HFFc6 (cell line): Measurements from ENCODE around the gene NEU2. TPM values are rescaled to one million over a fixed set of nuclear protein-coding genes. Genes with fewer than 3 reads are reported as not detected.
A peak's percentile ranks its signal among the peaks of the same experiment; 100 is the strongest.

Experiments
- DNase-seq: peaks from one replicate; pipeline ENCODE4 v3.0.0-alpha.2; 2018
- H3K27ac Mint-ChIP-seq: 2 replicates; pipeline ENCODE4 v1.8.0; 2020; ENCODE audit warnings: mild to moderate bottlenecking, mixed read lengths
- H3K27me3 Mint-ChIP-seq: 2 replicates; pipeline ENCODE4 v1.8.0; 2021; ENCODE audit warnings: mild to moderate bottlenecking, moderate library complexity, mixed read lengths; ENCODE audit not compliant: insufficient read depth
- H3K36me3 Mint-ChIP-seq: 2 replicates; pipeline ENCODE4 v1.8.0; 2021; ENCODE audit warnings: low read depth, mixed read lengths
- H3K4me1 Mint-ChIP-seq: 2 replicates; pipeline ENCODE4 v1.8.0; 2020; ENCODE audit warnings: low read depth, mixed read lengths
- H3K4me3 Mint-ChIP-seq: 2 replicates; pipeline ENCODE4 v1.8.0; 2020; ENCODE audit warnings: mild to moderate bottlenecking, moderate library complexity, mixed read lengths
- H3K9me3 Mint-ChIP-seq: 2 replicates; pipeline ENCODE4 v1.8.0; 2020; ENCODE audit warnings: mild to moderate bottlenecking, mixed read lengths
- CTCF ChIP-seq: fragments of 200-600 bp; sonication (generic); IDR thresholded peaks from 2 replicates; pipeline ENCODE4 v1.5.0; 2021; ENCODE audit warnings: antibody characterized with exemption, mild to moderate bottlenecking
- long read RNA-seq: library from polyadenylated mRNA; unstranded; transcript quantifications from one replicate; pipeline ENCODE4 v2.0.0, GENCODE V29; 2019
- total RNA-seq, 6 experiments: library from RNA; stranded (reverse); fragmentation: NEBNext Ultra II Directional; extraction: Animal tissue kit (Norgen Biotek cat#: 25700); gene quantifications; 2 replicates in 1 of 6; 3 replicates in 5 of 6; pipeline ENCODE4 v1.2.3, GENCODE V29; 2021

NEU2 gene
- not detected for total RNA-seq
- long read RNA-seq = 0 reads

- no peak for DNase-seq
- no peak within 1 kb of the TSS for H3K27ac Mint-ChIP-seq
- peaks cover 10% of the 10 kb centered on the region for H3K9me3 Mint-ChIP-seq
- peaks cover under 1% of the 10 kb centered on the region; the same call in 1 of the 2 replicates for H3K36me3 Mint-ChIP-seq
- TF ChIP-seq CTCF = no peak
- H3K4me3 Mint-ChIP-seq = no peak within 1 kb of the TSS
- H3K27me3 Mint-ChIP-seq = peaks cover 3% of the 10 kb centered on the region
- peaks cover 43% of the 10 kb centered on the region for H3K4me1 Mint-ChIP-seq
Observed at GRCh38 chr2:233032551-233033320, at the start of gene NEU2. TSS of gene NEU2 (plus strand) at chr2:233032672. CDS start at chr2:233032672, 0 bp downstream.

GRCh38 chr2:232982926-232983668 is 49.4 kb upstream of the NEU2 start:
- Mint-ChIP-seq H3K4me1 (peaks cover 28% of the 10 kb centered on the region), H3K27me3 (peaks cover 14% of the 10 kb centered on the region), H3K4me3 (no peak overlapping the region), H3K27ac (no peak overlapping the region), H3K36me3 (peaks cover 6% of the 10 kb centered on the region; the same call in 1 of the 2 replicates), H3K9me3 (peaks cover 5% of the 10 kb centered on the region)
- TF ChIP-seq CTCF = peak; percentile 8; the same call in 1 of the 2 replicates
- no peak for DNase-seq

- no peak for TF ChIP-seq CTCF
- no peak for DNase-seq
- H3K9me3 Mint-ChIP-seq = peaks cover 5% of the 10 kb centered on the region
- H3K36me3 Mint-ChIP-seq = peaks cover 6% of the 10 kb centered on the region; the same call in 1 of the 2 replicates
- peaks cover 14% of the 10 kb centered on the region for H3K27me3 Mint-ChIP-seq
- H3K4me3 Mint-ChIP-seq = no peak overlapping the region
- H3K27ac Mint-ChIP-seq = no peak overlapping the region
- peaks cover 34% of the 10 kb centered on the region for H3K4me1 Mint-ChIP-seq
Observed at GRCh38 chr2:232983669-232984140, 48.8 kb upstream of the NEU2 start.

GRCh38 chr2:232984451-232985207 is 47.8 kb upstream of the NEU2 start:
- Mint-ChIP-seq H3K9me3 (peaks cover 5% of the 10 kb centered on the region), H3K4me3 (no peak overlapping the region), H3K4me1 (peaks cover 36% of the 10 kb centered on the region), H3K36me3 (peaks cover 6% of the 10 kb centered on the region; the same call in 1 of the 2 replicates), H3K27me3 (peaks cover 14% of the 10 kb centered on the region), H3K27ac (no peak overlapping the region)
- DNase-seq = no peak
- TF ChIP-seq CTCF = no peak

GRCh38 chr2:232986155-232986554 is 46.3 kb upstream of the NEU2 start:
- no peak overlapping the region for H3K4me3 Mint-ChIP-seq
- no peak for DNase-seq
- peaks cover 25% of the 10 kb centered on the region for H3K4me1 Mint-ChIP-seq
- no peak for TF ChIP-seq CTCF
- peaks cover 5% of the 10 kb centered on the region for H3K9me3 Mint-ChIP-seq
- H3K27ac Mint-ChIP-seq = no peak overlapping the region
- peaks cover 10% of the 10 kb centered on the region for H3K27me3 Mint-ChIP-seq
- H3K36me3 Mint-ChIP-seq = peaks cover 6% of the 10 kb centered on the region; the same call in 1 of the 2 replicates
